Measurements from ENCODE around the gene CIDEA.
"Not testable (repeated sequence)": the region's sequence is repeated elsewhere in the genome, so short reads cannot be mapped to it uniquely, and the experiment has no call there.

GRCh38 chr18:12243272-12243671, 10.9 kb upstream of the CIDEA start:
- not testable (repeated sequence) for TF ChIP-seq CTCF (IDR thresholded peaks at IDR 0.05); ZNF121 (CRISPR knock-in tag; IDR thresholded peaks at IDR 0.05); FOXP4 (CRISPR knock-in tag; IDR thresholded peaks at IDR 0.05); E2F4 (CRISPR knock-in tag; IDR thresholded peaks at IDR 0.05; ENCODE audit: borderline replicate concordance, low read depth); MLX (CRISPR knock-in tag; IDR thresholded peaks at IDR 0.05); E2F1 (CRISPR knock-in tag; IDR thresholded peaks at IDR 0.05); IRF2 (CRISPR knock-in tag; IDR thresholded peaks at IDR 0.05; ENCODE audit: borderline replicate concordance, low read depth)
